GM12878 (cell line): ENCODE data around the gene MRTFA. TPM values are rescaled to one million over a fixed set of nuclear protein-coding genes. Genes with fewer than 3 reads are reported as not detected.

ENCODE experiments used
- ATAC-seq: fragments of 200-7000 bp; cut with Tn5 transposase; 3 replicates; pipeline ENCODE4 v1.9.1; 2020; ENCODE audit warnings: mild to moderate bottlenecking, moderate library complexity
- BruUV-seq: library from RNA; stranded (reverse); fragments of 400-500 nt; replicated peaks from 2 replicates; lab custom pipeline; 2021; lab: Mats Ljungman, UMichigan
- CTCF ChIA-PET: fragments of 300-600 bp; sonication (Branson Sonifier 250); formaldehyde crosslinking; extraction: SDS; loops from one replicate; lab custom pipeline; 2021; ENCODE audit warnings: inconsistent platforms; lab: Yijun Ruan, JAX
- POLR2A ChIA-PET: fragments of 350-600 bp; formaldehyde crosslinking; extraction: SDS; loops from one replicate; lab custom pipeline; 2021; ENCODE audit warnings: inconsistent platforms; lab: Charles Lee
- RAD21 ChIA-PET: fragments of 300-600 bp; sonication (Branson Sonifier 250); formaldehyde crosslinking; loops from one replicate; lab custom pipeline; 2023; ENCODE audit warnings: antibody characterized with exemption; ENCODE audit not compliant: unreplicated experiment; lab: Charles Lee
- SMC1A ChIA-PET: fragments of 300-600 bp; sonication (Branson Sonifier 250); formaldehyde crosslinking; loops from one replicate; lab custom pipeline; 2023; ENCODE audit not compliant: unreplicated experiment, uncharacterized antibody; lab: Charles Lee
- DNase-seq: peaks from one replicate; pipeline ENCODE4 v3.0.0-alpha.2; 2011; ENCODE audit warnings: low read depth, low spot score
- FAIRE-seq: peaks from 3 replicates; lab custom pipeline; 2011; peaks lifted over from hg19 to GRCh38; lab: Jason Lieb, UNC
- H2AFZ ChIP-seq: 2 replicates; pipeline ENCODE4 v1.6.0; 2011; ENCODE audit warnings: low read depth, low read length, control low read depth; ENCODE audit not compliant: control insufficient read depth
- H3K27ac ChIP-seq: 2 replicates; pipeline ENCODE4 v1.5.1; 2011; ENCODE audit warnings: control low read depth; ENCODE audit not compliant: control insufficient read depth, insufficient read depth
- H3K27me3 ChIP-seq, 2 experiments: replicated peaks in 1 of 2; 2 replicates each; pipeline versions ENCODE4 v1.6.0 to v1.6.1; 2011; ENCODE audit warnings: low read length in 1 of 2; ENCODE audit not compliant: control insufficient read depth in 2 of 2, insufficient read depth in 2 of 2
- H3K36me3 ChIP-seq, 2 experiments: 2 replicates each; pipeline ENCODE4 v1.5.1; 2011; ENCODE audit warnings: low read length in 1 of 2; ENCODE audit not compliant: control insufficient read depth in 2 of 2, insufficient read depth in 2 of 2
- H3K4me1 ChIP-seq: 2 replicates; pipeline ENCODE4 v1.6.1; 2011; ENCODE audit warnings: mild to moderate bottlenecking, low read length, moderate library complexity, mixed read lengths; ENCODE audit not compliant: control insufficient read depth, insufficient read depth
- H3K4me2 ChIP-seq: 2 replicates; pipeline ENCODE4 v1.6.0; 2011; ENCODE audit warnings: control low read depth; ENCODE audit not compliant: control insufficient read depth, insufficient read depth
- H3K4me3 ChIP-seq: fragments of 200-600 bp; sonication (generic); 2 replicates; pipeline ENCODE4 v1.5.1; 2016
- H3K79me2 ChIP-seq: 2 replicates; pipeline ENCODE4 v1.6.0; 2011; ENCODE audit warnings: low read length; ENCODE audit not compliant: control insufficient read depth, insufficient read depth
- H3K9ac ChIP-seq: 2 replicates; pipeline ENCODE4 v1.8.0; 2011; ENCODE audit warnings: low read length, control low read depth, mixed read lengths; ENCODE audit not compliant: control insufficient read depth, insufficient read depth
- H3K9me3 ChIP-seq: replicated peaks from 3 replicates; pipeline ENCODE4 v1.5.1; 2011; ENCODE audit warnings: mild to moderate bottlenecking, low read length; ENCODE audit not compliant: control insufficient read depth, insufficient read depth
- H4K20me1 ChIP-seq: 2 replicates; pipeline ENCODE4 v1.6.0; 2011; ENCODE audit not compliant: control insufficient read depth, insufficient read depth
- ETV6 ChIP-seq, 2 experiments: fragments of 450-650 bp in 1 of 2; IDR thresholded peaks in 1 of 2; conservative IDR thresholded peaks in 1 of 2; 2 replicates each; pipeline ENCODE4 v1.6.1; 2014; ENCODE audit warnings: antibody characterized with exemption in 1 of 2, borderline replicate concordance in 1 of 2, low read depth in 1 of 2, mild to moderate bottlenecking in 1 of 2, moderate library complexity in 1 of 2
- EZH2 ChIP-seq: IDR thresholded peaks from 2 replicates; pipeline ENCODE4 v1.6.1; 2012; ENCODE audit warnings: low read depth, mild to moderate bottlenecking, control low read depth, inconsistent platforms, low read length, borderline replicate concordance; ENCODE audit not compliant: control insufficient read depth
- POLR2A ChIP-seq: IDR thresholded peaks from 2 replicates; pipeline ENCODE4 v1.6.1; 2011; ENCODE audit warnings: low read depth, mild to moderate bottlenecking, low read length
- RCOR1 ChIP-seq: conservative IDR thresholded peaks from 2 replicates; pipeline ENCODE4 v1.6.1; 2012; ENCODE audit warnings: low read depth, low read length, improper control_type of control experiment
- ZBTB33 ChIP-seq: fragments of 450-650 bp; IDR thresholded peaks from 2 replicates; pipeline ENCODE4 v1.6.1; 2017; ENCODE audit warnings: mild to moderate bottlenecking
- WGBS: methylation state at CpG from one replicate; pipeline ENCODE4 v1.1.6; 2016; ENCODE audit warnings: low lambda C conversion rate; ENCODE audit not compliant: insufficient replicate concordance, insufficient coverage; ENCODE audit errors: missing lambda C conversion rate; 5-methylcytosine and 5-hydroxymethylcytosine counted together
- in situ Hi-C: fragments of 300-500 bp; cut with MboI; formaldehyde crosslinking; loops from 9 replicates; pipeline ENCODE4 v1.14.3; 2018; ENCODE audit warnings: mixed read lengths
- intact Hi-C: fragments of 100-400 bp; cut with micrococcal nuclease; formaldehyde crosslinking; loops from one replicate; pipeline ENCODE4 v1.14.2; 2022; ENCODE audit not compliant: unreplicated experiment
- polyA plus RNA-seq, 11 experiments: library from polyadenylated mRNA; depleted of rRNA in 4 of 11; unstranded in 6 of 11; stranded (reverse) in 5 of 11; fragments of >200 nt; fragmentation: Nextera tagmentation in 4 of 11; fragmentation: Illumina TruSeq in 1 of 11; extraction: Ambion mirVana in 4 of 11; extraction: Trizol in 1 of 11; gene quantifications; 1 replicate in 1 of 11; 2 replicates in 10 of 11; pipeline versions ENCODE4 v1.2.1 to v1.2.3, GENCODE V29; 2011 to 2016; ENCODE audit warnings: inconsistent platforms in 2 of 11, missing spikeins in 2 of 11, low read depth in 1 of 11
- total RNA-seq, 4 experiments: library from RNA; depleted of rRNA in 3 of 4; stranded (reverse); fragments of >200 nt in 3 of 4; fragmentation: Illumina TruSeq in 1 of 4; extraction: Trizol in 1 of 4; gene quantifications; 2 replicates each; pipeline versions ENCODE4 v1.2.1 to v1.2.3, GENCODE V29; 2013 to 2021

Gene MRTFA
- total and polyA plus RNA-seq, 10 of the 15 experiments (the other 5 are each of a cell fraction or from before 2014, with no cell fraction given): 2.0 to 63.9 (median 17.9) TPM

GRCh38 chr22:40416636-40417035, 219.9 kb downstream of the MRTFA start:
- no peaks in the 10 kb centered on the region for H3K27me3 ChIP-seq
- no peak overlapping the region for H3K9ac ChIP-seq
- no TSS peak for BruUV-seq
- ChIA-PET CTCF (no interaction called here), POLR2A (interaction anchor here (2.4 kb wide), 1 partner anchor 19 kb away, joined by 13 read pairs; no protein-coding TSS in a partner anchor), SMC1A (interaction anchor here (2.0 kb wide), 1 partner anchor 19 kb away, joined by 21 read pairs; no protein-coding TSS in a partner anchor), RAD21 (no interaction called here)
- peaks cover 1% of the 10 kb centered on the region for H3K79me2 ChIP-seq
- 63% methylated on average over 11 of the region's 11 CpGs for WGBS
- no peak for FAIRE-seq
- no peaks in the 10 kb centered on the region for H3K9me3 ChIP-seq
- no peak for ATAC-seq
- H3K36me3 ChIP-seq: peaks cover 13 to 46% of the 10 kb centered on the region in 2 experiments
- H2AFZ ChIP-seq: no peak overlapping the region
- no peak for DNase-seq
- in situ Hi-C loops (no loop called here), intact Hi-C loops (no loop called here)
- peaks cover 44% of the 10 kb centered on the region for H3K4me1 ChIP-seq
- TF ChIP-seq ETV6 (conservative IDR thresholded peaks at IDR 0.05 in 1 of 2, IDR thresholded peaks at IDR 0.05 in 1 of 2; ENCODE audit: borderline replicate concordance in 1 of 2, low read depth in 1 of 2) (no peak), POLR2A (peak; percentile 12; the same call in 1 of the 2 replicates), EZH2 (no peak), ZBTB33 (no peak)
- no peak overlapping the region for H3K4me2 ChIP-seq
- no peak overlapping the region for H3K27ac ChIP-seq
- H4K20me1 ChIP-seq: no peaks in the 10 kb centered on the region
- H3K4me3 ChIP-seq: no peak overlapping the region

DNA sequence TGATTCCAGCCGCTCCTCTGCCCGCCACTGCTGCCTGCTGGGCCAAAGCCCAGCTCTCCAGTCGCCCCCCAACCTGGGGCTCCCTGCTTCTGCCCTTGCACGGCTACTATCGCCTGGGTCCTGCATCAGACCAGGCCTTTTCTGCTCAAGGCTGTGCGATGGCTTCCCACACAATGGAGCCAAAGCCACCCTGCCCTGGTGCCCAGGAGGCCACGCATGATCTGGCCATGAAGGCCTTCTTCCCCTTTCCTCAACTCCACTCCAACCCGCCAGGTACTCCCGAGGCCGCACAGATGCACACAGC, 220.3 kb downstream of the MRTFA start:
- peaks cover 1% of the 10 kb centered on the region for H3K79me2 ChIP-seq
- ChIA-PET CTCF (interaction anchor here (1.7 kb wide), 1 partner anchor 20 kb away, joined by 19 read pairs; no protein-coding TSS in a partner anchor), RAD21 (interaction anchor here (0.7 to 3.4 kb wide), 4 partner anchors 17 to 167 kb away, joined by 3 to 32 read pairs (median 5); no protein-coding TSS in a partner anchor), POLR2A (interaction anchor here (2.4 kb wide), 1 partner anchor 20 kb away, joined by 13 read pairs; no protein-coding TSS in a partner anchor), SMC1A (interaction anchor here (2.0 kb wide), 1 partner anchor 20 kb away, joined by 21 read pairs; no protein-coding TSS in a partner anchor)
- peaks cover 13 to 48% of the 10 kb centered on the region in 2 experiments for H3K36me3 ChIP-seq
- ATAC-seq (no peak), DNase-seq (no peak), FAIRE-seq (no peak)
- H3K4me2 ChIP-seq: peak overlapping the region; percentile 83
- no peak overlapping the region for H3K4me3 ChIP-seq
- no TSS peak for BruUV-seq
- in situ Hi-C loops (no loop called here), intact Hi-C loops (no loop called here)
- no peak overlapping the region; the same call in 1 of the 2 replicates for H3K27ac ChIP-seq
- H3K4me1 ChIP-seq: peaks cover 44% of the 10 kb centered on the region
- H3K9ac ChIP-seq: no peak overlapping the region
- TF ChIP-seq POLR2A: peak; percentile 30; the same call in 1 of the 2 replicates
- no peak for TF ChIP-seq RCOR1
- H3K27me3 ChIP-seq: no peaks in the 10 kb centered on the region
- H2AFZ ChIP-seq: no peak overlapping the region
- no peaks in the 10 kb centered on the region for H4K20me1 ChIP-seq
- H3K9me3 ChIP-seq: no peaks in the 10 kb centered on the region
- WGBS: 72% methylated on average over 10 of the region's 10 CpGs
